GM18870 (cell line): ENCODE measurements around the gene B4GALNT3.

Source experiments
- ATAC-seq: cut with Tn5 transposase; IDR thresholded peaks from one replicate; pipeline ENCODE4 v1.9.1; 2021; ENCODE audit warnings: moderate library complexity; ENCODE audit not compliant: unreplicated experiment

The B4GALNT3 gene

DNA sequence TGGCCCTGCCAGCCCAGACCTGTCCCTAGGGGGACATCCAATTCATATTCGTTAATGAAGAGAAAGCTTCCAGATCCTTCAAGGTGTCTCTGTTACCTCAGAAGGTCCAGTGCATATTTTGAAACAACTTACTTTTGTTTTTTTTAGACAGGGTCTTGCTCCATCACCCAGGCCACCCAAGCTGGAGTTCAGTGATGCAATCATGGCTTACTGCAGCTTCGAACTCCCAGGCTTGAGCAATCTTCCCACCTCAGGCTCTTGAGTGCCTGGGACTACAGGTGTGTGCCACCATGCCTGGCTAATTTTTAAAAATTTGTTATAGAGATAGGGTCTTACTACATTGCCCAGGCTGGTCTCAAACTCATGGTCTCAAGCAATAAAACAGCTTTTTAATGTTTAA is 48.4 kb downstream of the B4GALNT3 start:
- no peak for ATAC-seq

DNA sequence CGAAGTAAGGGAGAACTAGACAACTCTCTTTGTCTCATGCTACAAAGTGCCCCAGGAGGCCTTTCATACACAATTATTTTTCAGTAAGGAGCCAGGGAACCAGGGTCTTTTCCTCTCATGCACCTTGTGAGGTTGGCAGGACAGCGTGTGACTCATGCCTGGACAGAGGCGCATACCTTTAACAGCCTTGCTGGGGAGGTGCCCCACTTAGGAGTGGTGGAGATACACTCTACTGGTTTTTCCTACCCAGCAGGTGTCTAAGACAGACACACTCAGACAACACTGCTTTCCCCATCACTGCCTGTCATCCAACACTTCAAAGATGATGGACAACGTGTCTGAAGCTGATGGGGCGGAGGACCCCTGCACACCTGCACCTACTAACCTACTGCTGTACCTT is 49.1 kb downstream of the B4GALNT3 start:
- ATAC-seq: no peak

DNA sequence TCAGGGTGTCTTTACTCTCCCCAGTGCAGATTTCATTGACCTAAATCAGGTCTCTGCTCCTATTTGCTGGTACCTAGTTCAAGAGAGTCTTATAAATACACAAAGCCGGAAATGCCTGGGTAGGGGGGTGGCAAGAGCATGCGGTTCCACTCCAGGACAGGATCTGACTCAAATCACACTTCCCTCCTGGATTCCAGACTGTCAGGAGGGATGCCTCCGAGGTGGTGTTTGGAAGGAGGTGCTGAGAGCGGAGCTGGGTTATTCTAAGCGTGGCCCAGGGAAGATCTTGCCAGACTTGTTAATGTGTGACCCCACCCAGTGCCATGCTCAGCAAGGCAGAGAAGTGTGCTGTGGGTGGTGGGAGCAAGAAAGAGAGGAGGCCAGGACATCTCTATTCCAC is 49.8 kb downstream of the B4GALNT3 start:
- ATAC-seq: no peak

DNA sequence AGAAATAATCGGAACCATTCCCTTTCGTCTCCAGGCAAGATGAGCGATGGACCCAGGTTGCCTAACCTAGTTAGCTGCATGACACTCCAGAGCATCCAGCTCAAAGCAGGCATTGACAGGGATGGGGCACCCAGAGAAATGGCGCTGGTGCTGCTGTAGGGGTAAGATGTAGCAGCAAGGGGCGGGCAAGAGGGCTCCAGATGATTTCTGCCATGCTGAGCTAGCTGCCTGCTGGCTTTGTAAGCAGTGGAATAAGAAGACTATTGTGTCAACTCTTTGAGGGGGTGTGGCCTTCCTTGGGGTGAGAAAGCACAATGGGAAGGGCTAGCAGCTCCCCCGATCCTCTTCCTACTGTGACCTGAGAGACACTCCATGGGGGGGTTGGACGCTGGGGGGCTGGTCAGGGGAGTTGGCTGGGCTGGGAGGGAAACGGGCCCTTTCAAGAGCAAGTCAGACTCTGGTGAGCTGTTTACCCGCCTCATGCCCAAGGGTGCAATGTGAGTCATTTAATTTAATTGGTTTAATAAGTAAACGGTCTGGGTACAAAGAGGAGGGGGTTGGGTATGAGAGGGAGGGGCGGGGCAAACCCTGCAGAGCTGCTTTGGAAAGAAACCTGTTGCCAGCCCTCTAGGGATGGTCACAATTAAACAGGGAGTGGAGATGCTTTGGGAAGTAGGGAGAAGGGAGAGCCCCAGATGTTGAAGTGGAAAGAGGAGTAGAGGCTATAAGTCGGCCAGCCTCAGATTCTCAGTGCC is 50.5 kb downstream of the B4GALNT3 start:
- ATAC-seq: no peak

DNA sequence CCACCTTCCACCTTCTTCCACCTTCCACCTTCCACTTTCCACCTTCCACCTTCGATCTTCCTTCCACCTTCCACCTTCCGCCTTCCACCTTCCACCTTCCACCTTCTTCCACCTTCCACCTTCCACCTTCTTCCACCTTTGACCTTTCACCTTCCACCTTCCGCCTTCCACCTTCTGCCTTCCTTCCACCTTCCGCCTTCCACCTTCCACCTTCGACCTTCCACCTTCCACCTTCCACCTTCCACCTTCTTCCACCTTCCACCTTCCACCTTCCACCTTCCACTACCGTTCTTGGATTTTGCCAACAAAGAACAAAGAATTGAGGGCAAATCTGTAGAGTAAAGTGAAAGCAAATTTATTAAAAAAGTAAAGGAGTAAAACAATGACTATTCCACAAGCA is 53.2 kb downstream of the B4GALNT3 start:
- no peak for ATAC-seq

DNA sequence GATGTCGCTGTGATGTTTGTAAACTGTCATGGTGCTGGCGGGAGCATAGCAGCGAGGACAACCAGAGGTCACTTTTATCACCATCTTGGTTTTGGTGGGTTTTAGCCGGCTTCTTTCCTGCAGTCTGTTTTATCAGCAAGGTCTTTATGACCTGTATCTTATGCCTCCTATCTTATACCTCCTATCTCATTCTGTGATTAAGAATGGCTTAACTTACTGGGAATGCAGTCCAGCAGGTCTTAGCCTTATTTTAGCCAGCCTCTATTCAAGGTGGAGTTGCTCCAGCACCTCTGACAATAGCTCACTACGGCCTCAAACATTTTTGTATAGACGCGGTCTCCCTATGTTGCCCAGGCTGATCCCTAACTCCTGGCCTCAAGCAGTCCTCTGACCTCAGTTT is 53.7 kb downstream of the B4GALNT3 start:
- no peak for ATAC-seq

DNA sequence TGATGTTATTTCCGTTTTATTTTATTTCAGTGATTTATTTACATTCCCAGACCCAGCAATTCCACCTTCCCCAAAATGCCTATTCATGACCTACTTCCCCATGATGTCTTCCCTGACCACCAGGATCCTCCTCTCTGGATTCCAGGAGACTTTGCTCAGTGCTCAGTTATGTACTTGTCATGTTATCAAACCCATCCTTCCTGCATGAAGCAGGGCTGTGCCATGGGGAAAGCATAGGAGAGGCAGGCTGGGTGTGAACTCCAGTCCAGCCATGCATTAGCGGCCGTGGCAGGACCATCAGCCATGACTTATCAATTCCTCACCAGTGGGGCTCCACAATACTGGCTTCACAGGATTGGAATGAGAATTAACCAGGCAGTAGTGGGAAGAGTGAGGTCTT is 57.8 kb downstream of the B4GALNT3 start:
- ATAC-seq: no peak

DNA sequence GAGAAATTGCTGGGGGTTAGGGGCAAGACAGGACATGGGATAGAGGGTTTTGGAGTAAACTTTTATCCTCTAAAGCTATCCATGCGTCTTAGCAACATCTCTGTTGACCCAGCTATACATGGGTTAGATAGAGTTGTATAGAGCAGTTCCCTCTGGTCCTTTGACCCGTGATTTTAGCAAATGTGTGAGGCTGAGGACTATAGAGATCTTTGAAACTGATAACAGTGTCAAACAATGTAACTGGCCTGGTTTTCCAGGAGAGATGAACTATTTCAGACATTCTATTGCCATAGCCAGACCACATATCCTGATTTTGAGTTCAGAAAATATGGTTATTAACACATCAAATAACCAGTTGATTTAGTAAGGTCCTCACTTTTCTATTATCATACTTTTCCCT is 60.4 kb downstream of the B4GALNT3 start:
- ATAC-seq: no peak

DNA sequence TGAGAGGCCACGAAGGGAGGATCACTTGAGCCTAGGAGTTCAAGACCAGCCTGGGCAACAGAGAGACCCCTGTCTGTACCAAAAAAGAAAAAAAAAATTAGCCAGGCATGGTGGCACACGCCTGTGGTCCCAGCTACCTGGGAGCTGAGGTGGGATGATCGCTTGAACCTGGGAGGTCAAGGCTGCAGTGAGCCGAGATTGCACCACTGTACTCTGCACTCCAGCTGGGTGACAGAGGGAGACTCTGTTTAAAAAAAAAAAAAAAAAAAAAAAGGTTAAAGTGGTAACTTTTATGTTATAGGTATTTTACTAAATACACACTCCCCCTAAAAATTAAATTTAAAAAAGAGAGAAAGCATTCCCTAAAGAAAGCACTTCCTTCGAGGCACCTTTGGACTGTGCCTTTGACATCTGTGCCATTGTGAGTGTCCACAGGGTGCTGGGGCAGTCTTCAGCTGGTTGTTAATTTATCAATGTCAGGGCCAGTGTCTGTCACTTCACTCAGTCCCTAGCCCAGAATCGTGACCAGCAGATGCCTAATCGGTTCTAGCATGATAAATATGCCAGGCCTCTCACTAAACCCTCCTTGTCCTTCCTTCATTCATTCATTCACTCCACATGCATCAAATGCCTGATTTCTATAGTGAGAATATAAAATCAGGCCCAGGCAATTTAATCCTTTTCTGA is 63.1 kb downstream of the B4GALNT3 start:
- ATAC-seq: no peak

DNA sequence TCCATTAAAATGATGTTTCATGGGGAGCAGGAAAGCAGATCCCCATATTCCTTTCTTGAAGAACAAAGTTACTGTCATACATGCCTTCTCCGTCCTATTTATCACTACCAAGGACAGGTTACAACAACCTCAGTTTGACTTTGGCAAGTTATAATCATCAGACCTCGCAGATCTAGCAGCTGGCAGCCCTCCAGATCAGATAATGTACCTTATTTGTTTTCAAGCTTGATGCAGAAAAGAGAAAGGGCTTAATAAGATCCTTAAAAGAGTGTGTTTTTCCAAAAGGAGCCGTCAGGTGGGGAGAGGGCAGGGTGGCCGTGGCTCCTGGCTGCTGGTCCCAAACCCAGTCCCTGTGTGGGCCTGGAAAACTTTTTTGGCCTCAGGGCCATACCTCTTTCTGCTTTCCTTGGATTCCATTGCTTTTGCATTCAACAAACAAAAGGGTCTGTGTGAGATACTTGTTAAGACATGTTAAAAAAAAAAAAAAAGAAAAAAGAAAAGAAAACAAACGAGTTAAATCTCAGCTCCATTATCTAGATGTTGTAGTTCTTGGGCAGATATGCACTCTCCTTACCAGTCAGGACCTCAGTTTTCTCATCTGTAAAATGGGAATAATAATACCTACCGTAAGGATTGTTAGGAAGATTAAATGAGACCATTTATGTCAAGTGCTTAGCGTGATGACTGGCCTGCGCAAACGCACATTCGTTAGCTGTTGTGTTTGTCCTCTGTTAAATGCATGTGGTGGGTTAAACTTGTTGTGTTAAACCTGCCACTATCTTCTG is 64.6 kb downstream of the B4GALNT3 start:
- no peak for ATAC-seq

DNA sequence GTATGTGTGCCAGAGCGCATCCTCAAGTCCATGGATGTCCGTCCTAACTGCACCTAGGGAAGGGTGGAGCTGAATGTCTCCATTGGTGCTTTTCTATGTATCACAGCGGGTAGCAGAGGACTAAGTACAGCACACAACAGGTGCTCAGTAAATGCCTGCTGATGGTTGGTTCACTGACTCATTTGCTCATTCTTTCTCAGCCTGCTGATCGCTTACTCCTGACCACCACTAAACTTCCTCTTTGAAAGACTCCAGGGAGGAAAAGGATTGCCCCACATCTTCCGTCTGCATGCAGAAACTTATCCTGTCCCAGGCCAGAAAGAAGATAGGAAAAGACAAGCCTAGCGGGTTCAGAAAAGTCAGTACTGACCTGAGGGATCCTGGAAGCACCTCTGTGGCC is 66.3 kb downstream of the B4GALNT3 start:
- ATAC-seq: no peak

DNA sequence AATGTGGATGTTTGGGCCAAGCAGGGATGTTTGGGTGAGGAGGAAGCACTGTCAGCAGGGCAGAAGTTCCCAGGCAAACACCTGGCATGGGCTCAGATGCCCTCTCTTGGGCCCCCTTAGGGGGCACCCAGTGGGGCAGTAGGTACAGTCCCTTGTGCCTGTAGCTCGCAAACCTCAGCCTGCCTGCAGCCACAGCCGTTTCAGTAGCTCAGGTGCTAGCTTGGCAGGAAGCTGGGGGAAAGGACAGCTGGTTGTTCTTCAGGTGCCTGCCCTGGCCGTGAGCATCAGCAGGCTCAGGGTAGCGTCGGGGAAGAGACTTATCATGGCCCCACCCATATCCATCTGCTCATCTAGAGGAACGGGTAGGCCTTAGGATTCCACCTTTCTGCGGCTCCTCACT is 67.5 kb downstream of the B4GALNT3 start:
- ATAC-seq: no peak

DNA sequence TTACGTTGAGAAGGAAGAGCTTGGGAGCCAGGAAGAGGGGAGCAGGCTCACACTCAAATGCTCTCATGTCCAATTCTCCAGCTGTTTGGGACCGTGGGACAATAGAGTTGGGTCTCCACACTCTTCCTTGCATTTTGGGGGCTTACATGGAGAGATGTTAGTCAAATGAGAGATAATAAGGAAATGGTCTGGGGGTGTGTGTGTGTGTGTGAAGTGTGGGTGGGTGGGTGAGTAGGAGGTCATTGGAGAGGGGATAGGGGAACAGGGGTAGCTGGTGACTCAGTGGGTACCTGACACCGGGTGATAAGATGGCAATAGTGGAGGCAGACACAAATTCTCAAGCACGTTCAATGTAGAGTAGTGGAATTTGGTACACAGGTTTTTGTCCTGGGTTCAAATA is 68.0 kb downstream of the B4GALNT3 start:
- ATAC-seq: no peak

DNA sequence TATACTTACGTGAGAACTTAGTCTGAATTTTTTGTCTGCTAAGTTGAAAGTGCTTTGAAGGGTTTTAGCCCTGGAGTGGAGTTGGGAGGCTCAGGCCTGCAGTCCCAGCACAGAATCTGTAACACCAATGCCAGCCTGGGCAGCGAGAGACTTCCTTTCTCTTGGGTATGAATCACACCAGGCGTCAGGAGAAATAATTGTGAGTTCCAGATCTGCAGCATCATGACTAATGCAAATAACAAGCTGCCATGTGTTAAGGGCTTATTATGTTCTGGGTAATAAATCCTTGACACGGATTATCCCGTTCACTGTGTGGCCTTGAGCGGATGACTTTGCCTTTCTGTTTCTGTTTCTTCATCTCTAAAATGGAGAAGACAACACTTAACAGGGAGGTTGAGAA is 70.6 kb downstream of the B4GALNT3 start:
- no peak for ATAC-seq

DNA sequence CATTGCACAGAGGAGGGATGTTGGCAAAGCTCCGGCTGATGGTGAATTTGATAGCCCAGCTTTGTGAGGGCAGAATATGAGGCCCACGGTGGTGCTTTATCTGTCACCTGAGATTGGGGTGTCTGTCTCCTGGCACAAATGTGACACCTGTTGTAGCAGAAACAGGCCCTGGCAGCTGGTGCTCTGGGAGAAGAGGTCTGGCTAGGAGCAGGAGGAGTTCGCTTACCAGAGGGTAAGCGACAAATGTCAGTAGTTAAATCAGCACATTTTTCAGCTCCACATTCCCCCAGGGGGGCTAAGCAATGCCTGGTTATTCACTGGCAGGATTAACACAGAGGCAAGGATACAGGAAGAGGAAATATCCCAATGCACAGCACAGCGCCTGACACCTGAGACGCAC is 71.1 kb downstream of the B4GALNT3 start:
- ATAC-seq: no peak

DNA sequence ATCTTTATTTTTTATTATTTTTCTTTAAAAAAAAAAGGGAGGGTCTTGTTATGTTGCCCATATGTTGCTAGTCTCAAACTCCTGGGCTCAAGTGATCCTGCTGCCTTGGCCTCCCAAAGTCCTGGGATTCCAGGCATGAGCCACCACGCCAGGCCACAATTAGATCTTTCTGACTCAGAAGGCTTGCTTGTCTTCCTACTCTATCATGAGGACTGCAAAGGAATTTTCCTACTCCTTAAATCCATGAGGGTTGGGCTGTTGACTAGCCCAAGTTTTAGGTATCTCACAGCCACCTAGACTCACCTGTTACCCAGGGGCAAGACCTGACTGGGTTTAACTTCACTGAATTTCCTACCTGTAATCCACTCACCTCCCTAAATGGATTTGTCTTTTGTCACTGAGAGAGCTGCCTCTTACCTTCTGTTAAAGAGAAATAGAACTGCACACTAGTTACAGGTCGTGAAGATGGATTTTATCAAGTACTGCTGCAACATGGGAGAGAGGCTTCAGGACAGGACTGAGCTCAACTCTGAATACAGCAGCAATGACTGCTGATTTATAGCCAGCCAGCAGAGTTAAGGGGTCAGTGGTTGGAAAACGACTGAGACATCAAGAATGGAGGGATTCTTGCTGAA is 72.3 kb downstream of the B4GALNT3 start:
- no peak for ATAC-seq

DNA sequence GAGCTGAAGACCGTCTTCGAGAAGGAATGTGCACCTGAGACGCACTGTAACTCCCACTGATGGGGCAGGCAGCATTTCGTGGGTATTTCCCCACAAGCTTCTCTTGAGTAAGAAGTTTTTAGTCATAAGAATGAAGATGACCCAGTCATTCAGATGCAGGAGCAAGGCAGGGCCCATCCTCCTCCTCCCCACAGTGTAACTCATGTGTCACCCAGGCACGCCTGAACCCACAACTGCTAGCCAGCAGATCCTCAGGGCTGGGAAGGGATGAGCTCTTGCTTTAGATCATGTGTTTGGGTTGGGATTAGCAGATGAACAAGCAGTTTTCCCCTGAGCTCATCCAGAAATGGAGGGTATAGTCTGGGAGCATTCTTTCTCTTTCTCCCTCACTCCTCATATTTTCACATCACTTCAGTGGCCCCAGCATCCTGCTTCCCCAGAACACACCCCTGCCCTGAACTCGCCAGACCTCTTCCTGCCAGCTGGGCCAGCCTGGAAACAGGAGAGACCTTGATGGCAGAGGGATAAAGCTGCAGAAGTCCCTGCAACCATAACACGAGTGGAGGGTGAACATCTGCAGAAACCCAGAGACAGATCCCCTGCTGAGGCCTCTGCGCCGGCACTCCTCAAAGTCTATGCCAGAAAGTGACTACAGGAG is 73.3 kb downstream of the B4GALNT3 start:
- no peak for ATAC-seq

DNA sequence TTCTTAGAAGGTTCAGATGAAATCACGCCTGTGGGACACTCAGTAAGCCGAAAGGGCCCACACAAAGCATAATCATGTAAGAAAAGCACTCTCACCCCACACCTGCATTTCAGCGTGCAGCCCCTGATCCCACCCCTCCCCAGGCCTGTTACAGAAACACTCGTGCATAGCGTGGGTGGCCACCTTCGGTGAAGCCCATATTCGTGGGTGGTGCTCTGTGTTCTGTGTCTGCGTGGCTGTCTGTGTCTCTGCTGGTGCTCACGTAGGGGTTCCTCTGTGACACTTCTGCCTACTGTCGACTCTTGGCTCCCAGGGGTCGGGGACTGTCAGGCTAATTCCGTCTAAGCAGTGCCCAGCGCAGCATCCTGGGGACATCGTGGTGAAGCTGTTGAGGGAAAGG is 74.0 kb downstream of the B4GALNT3 start:
- ATAC-seq: no peak

DNA sequence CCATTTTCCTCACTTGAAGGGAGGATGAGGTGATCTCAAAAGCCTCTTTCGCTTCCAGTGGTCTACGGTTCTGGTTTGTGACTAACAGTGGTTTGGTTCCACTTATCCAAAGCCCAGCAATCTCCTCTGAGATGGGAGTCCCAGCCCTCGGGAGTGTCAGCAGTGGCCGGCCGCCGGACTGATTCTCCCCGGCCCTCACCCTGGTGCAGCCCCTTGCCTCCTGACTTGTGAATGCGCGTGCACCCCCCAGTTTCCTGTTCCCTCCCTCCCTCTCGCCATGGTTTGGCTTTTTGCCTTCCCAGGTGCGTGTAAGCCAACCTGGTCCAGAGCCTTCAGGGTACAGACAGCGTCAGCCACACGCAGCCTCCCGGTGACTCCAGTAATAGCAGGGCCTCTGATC is 74.5 kb downstream of the B4GALNT3 start:
- ATAC-seq: no peak

DNA sequence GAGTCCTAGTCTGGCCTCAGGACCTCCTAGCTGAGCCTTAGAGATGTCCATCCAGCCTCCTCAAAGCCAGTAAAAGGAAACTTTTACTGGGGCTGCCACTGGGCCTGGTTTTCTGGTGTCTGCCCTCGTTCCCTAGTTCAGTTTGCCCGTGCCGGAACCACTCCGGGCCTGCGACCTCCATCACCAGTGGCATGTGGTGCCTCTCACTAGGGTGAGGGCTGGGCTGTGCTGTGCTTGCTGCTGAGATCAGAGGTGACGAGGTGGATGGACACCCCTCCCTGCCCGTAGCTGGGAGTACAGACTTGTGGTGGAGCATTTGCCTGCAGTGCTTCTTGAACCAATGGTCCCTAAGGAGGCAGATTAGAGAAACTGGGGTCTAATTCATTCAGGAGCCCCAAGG is 75.7 kb downstream of the B4GALNT3 start:
- no peak for ATAC-seq

DNA sequence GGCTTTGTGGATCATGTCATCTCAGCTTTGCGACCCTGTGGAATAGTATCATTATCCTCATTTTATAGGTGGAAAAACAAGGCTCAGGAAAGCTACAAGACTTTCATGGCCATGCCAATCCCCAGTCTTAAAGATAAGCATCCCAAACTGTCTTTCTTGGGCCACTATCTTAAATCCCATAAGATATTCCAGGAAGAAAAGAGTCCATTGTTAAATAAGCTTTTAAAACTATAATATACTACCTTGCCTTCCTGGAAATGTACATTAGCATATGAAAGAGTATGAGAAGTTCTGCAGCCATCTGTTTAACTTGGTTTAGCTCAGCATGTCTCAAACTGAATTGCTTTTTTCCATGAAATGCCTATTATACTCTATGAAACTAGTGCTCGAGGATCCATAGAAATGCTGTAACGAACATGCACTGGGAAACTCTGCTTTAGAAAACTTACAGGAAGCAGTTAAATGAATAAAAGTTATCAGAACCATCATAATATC is 77.1 kb downstream of the B4GALNT3 start:
- ATAC-seq: no peak
